HepG2 (cell line): ENCODE data around the gene TYMP. TPM values are rescaled to one million over a fixed set of nuclear protein-coding genes. Genes with fewer than 3 reads are reported as not detected.
A peak's percentile ranks its signal among the peaks of the same experiment; 100 is the strongest.

Source experiments
- ARNT2 ChIP-seq: sonication (generic); formaldehyde crosslinking; IDR thresholded peaks from 2 replicates; pipeline ENCODE4 v1.8.0; 2022; ENCODE audit warnings: mild to moderate bottlenecking, low read depth, missing genetic modification reagents, moderate library complexity
- BRF2 ChIP-seq: sonication (generic); formaldehyde crosslinking; IDR thresholded peaks from 2 replicates; pipeline ENCODE4 v1.8.1; 2022; ENCODE audit warnings: mild to moderate bottlenecking, missing genetic modification reagents
- FOXK1 ChIP-seq: sonication (generic); formaldehyde crosslinking; IDR thresholded peaks from 2 replicates; pipeline ENCODE4 v1.4.0; 2020; ENCODE audit warnings: low read depth, missing genetic modification reagents, borderline replicate concordance
- GTF2F1 ChIP-seq: fragments of 150-350 bp; IDR thresholded peaks from 2 replicates; pipeline ENCODE4 v1.6.1; 2014; ENCODE audit warnings: low read length
- HNF1B ChIP-seq: sonication (generic); formaldehyde crosslinking; IDR thresholded peaks from 2 replicates; pipeline ENCODE4 v1.5.1; 2020; ENCODE audit warnings: mild to moderate bottlenecking, moderate library complexity, missing genetic modification reagents
- HOXA3 ChIP-seq: sonication (generic); formaldehyde crosslinking; IDR thresholded peaks from 2 replicates; pipeline ENCODE4 v1.5.0; 2020; ENCODE audit warnings: missing genetic modification reagents
- KMT2B ChIP-seq: IDR thresholded peaks from 2 replicates; pipeline ENCODE4 v1.6.1; 2016; ENCODE audit warnings: missing genetic modification reagents, missing compliant biosample characterization
- MAF1 ChIP-seq: sonication (generic); formaldehyde crosslinking; IDR thresholded peaks from 2 replicates; pipeline ENCODE4 v1.5.0; 2020; ENCODE audit warnings: missing genetic modification reagents, borderline replicate concordance
- NFE2L1 ChIP-seq: sonication (generic); formaldehyde crosslinking; IDR thresholded peaks from 2 replicates; pipeline ENCODE4 v1.4.0; 2020; ENCODE audit warnings: missing genetic modification reagents, mild to moderate bottlenecking, borderline replicate concordance
- PPARG ChIP-seq: conservative IDR thresholded peaks from 2 replicates; pipeline ENCODE4 v1.6.1; 2016; ENCODE audit warnings: missing biosample characterization, missing genetic modification reagents
- SNAPC4 ChIP-seq: sonication (generic); formaldehyde crosslinking; IDR thresholded peaks from 2 replicates; pipeline ENCODE4 v1.4.0; 2020; ENCODE audit warnings: mild to moderate bottlenecking, missing genetic modification reagents
- TEAD2 ChIP-seq: sonication (generic); formaldehyde crosslinking; IDR thresholded peaks from 2 replicates; pipeline ENCODE4 v1.9.0; 2021; ENCODE audit warnings: missing genetic modification reagents
- TP53 ChIP-seq: sonication (generic); formaldehyde crosslinking; conservative IDR thresholded peaks from 2 replicates; pipeline ENCODE4 v1.4.0; 2020; ENCODE audit warnings: missing genetic modification reagents
- ZBED4 ChIP-seq: sonication (generic); formaldehyde crosslinking; IDR thresholded peaks from 2 replicates; pipeline ENCODE4 v1.4.0; 2020; ENCODE audit warnings: missing genetic modification reagents, borderline replicate concordance
- ZNF280B ChIP-seq: sonication (generic); formaldehyde crosslinking; IDR thresholded peaks from 2 replicates; pipeline ENCODE4 v1.5.0; 2020; ENCODE audit warnings: missing genetic modification reagents, mild to moderate bottlenecking, borderline replicate concordance
- ZNF441 ChIP-seq: sonication (generic); formaldehyde crosslinking; IDR thresholded peaks from 2 replicates; pipeline ENCODE4 v1.7.0; 2021; ENCODE audit warnings: missing genetic modification reagents, borderline replicate concordance
- polyA plus RNA-seq, 8 experiments: library from polyadenylated mRNA; depleted of rRNA in 3 of 8; stranded (reverse) in 7 of 8; unstranded in 1 of 8; fragments of >200 nt; fragmentation: Illumina TruSeq in 4 of 8; extraction: Trizol in 4 of 8; gene quantifications; 2 replicates each; pipeline versions ENCODE4 v1.2.1 to v1.2.3, GENCODE V29; 2011 to 2016; ENCODE audit warnings: low read depth in 4 of 8, missing spikeins in 1 of 8, mixed read lengths in 1 of 8; ENCODE audit not compliant: insufficient read depth in 1 of 8
- total RNA-seq, 5 experiments: library from RNA; depleted of rRNA; stranded (reverse); fragments of >200 nt; fragmentation: Illumina TruSeq; extraction: Trizol; gene quantifications; 2 replicates each; pipeline ENCODE4 v1.2.3, GENCODE V29; 2016; ENCODE audit warnings: low read depth in 1 of 5

Gene TYMP
- total and polyA plus RNA-seq, 2 of the 13 experiments (the other 11 are each of a cell fraction or from before 2014, with no cell fraction given), result 3.9 to 4.3 TPM

- TF ChIP-seq HNF1B (CRISPR knock-in tag) (no peak), BRF2 (CRISPR knock-in tag) (no peak), NFE2L1 (CRISPR knock-in tag) (no peak), HOXA3 (CRISPR knock-in tag) (peak; percentile 18; the same call in 1 of the 2 replicates), ARNT2 (no peak), SNAPC4 (CRISPR knock-in tag) (no peak), ZNF441 (CRISPR knock-in tag) (0 out of 2 replicates have a peak, but pooled peaks have one; percentile 33), TP53 (CRISPR knock-in tag) (no peak), PPARG (no peak), GTF2F1 (no peak), MAF1 (CRISPR knock-in tag) (no peak), ZBED4 (CRISPR knock-in tag) (no peak), ZNF280B (CRISPR knock-in tag) (no peak), FOXK1 (CRISPR knock-in tag) (no peak), TEAD2 (CRISPR knock-in tag) (no peak), KMT2B (CRISPR knock-in tag) (no peak)
Observed at GRCh38 chr22:50481440-50482106, 48.2 kb downstream of the TYMP start, which contains the start of gene ADM2 (continued).
